ENCODE data around the gene ABCG4.

ABCG4 gene

DNA sequence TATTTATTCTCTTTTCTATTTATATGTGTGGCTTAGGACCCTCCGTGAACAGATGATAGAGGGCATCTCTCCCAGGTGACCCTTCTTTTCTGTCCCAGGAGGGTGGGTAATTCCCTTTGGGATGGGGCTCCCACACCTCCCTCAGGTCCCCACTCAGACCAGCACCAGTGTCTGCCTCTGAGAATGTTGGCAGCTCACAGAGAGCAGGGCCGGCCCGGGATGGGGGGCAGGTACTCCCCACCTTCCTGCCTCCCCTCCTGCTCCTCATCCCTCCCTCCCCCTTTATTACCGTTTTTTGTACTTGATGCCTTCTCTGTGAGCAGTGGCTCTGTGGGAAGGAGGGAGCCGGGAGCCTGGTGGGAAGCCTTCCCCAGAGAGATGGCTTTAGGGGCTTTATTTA, 32.3 kb upstream of the ABCG4 start:
- Histone ChIP-seq H2AFZ (ENCODE audit: low read length) (no peak overlapping the region), H3K9ac (ENCODE audit: low read length) (no peak overlapping the region), H3K27me3 (ENCODE audit: insufficient read depth, low read length) (no peaks in the 10 kb centered on the region), H3F3A (ENCODE audit: insufficient read depth, low read length) (no peaks in the 10 kb centered on the region), H3K79me2 (ENCODE audit: insufficient read depth, low read length) (no peaks in the 10 kb centered on the region), H3K4me3 (ENCODE audit: low read depth, low read length, poor library complexity, severe bottlenecking) (no peak overlapping the region), H3K9me3 (ENCODE audit: low read length) (no peaks in the 10 kb centered on the region), H3K9me2 (ENCODE audit: low read depth, low read length) (no peaks in the 10 kb centered on the region), H3K36me3 (ENCODE audit: insufficient read depth, low read length) (peaks cover 40% of the 10 kb centered on the region), H3K4me2 (ENCODE audit: low read length) (no peak overlapping the region), H3K27ac (ENCODE audit: low read depth, low read length, poor library complexity, severe bottlenecking) (no peak overlapping the region), H4K20me1 (ENCODE audit: insufficient read depth, low read length) (no peaks in the 10 kb centered on the region), H3K4me1 (ENCODE audit: insufficient read depth, low read length, severe bottlenecking) (peaks cover 12% of the 10 kb centered on the region)
- TF ChIP-seq EZH2 (IDR thresholded peaks at IDR 0.05; ENCODE audit: borderline replicate concordance, low read length) = no peak
- TF ChIP-seq, protein P1, sequence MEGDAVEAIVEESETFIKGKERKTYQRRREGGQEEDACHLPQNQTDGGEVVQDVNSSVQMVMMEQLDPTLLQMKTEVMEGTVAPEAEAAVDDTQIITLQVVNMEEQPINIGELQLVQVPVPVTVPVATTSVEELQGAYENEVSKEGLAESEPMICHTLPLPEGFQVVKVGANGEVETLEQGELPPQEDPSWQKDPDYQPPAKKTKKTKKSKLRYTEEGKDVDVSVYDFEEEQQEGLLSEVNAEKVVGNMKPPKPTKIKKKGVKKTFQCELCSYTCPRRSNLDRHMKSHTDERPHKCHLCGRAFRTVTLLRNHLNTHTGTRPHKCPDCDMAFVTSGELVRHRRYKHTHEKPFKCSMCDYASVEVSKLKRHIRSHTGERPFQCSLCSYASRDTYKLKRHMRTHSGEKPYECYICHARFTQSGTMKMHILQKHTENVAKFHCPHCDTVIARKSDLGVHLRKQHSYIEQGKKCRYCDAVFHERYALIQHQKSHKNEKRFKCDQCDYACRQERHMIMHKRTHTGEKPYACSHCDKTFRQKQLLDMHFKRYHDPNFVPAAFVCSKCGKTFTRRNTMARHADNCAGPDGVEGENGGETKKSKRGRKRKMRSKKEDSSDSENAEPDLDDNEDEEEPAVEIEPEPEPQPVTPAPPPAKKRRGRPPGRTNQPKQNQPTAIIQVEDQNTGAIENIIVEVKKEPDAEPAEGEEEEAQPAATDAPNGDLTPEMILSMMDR (IDR thresholded peaks at IDR 0.05; ENCODE audit: low read length) = no peak

DNA sequence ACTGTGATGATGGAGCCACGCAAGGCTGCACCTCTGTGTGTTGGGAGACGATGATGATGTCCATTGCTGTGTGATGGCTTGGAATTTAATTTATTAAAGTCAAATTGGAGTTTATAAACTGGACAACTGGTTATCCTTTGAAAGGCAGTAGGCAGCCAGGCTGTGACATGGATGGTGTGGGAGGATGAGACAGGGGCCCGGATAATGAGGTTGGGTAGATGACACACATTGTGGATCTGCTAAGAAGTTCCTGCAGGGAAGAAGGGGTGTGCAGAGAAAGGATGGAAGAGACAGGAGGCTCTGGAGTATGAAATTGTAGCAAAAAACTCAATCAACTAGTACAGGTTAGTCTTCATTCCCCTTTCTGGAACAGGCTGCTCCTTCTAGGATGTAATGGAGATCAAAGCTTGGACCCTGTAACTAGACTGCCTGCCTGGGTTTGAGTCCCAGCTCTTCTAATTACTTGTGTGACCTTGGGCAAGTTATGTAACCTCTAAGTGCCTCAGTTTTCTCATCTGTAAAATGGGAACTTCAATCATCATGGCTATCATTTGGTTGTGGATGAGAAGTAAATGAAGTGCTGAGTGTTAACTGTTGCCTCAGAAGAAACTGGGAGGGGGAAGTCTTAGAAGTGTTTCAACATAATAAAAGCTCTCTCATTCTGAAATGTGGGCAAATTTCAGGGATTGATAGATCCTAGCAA, 31.7 kb upstream of the ABCG4 start:
- H3K9me2 ChIP-seq (ENCODE audit: low read depth, low read length) = no peaks in the 10 kb centered on the region
- no peak overlapping the region for H3K4me2 ChIP-seq (ENCODE audit: low read length)
- no peak overlapping the region for H3K9ac ChIP-seq (ENCODE audit: low read length)
- H4K20me1 ChIP-seq (ENCODE audit: insufficient read depth, low read length) = no peaks in the 10 kb centered on the region
- no peak overlapping the region for H3K4me3 ChIP-seq (ENCODE audit: low read depth, low read length, poor library complexity, severe bottlenecking)
- H3K79me2 ChIP-seq (ENCODE audit: insufficient read depth, low read length) = no peaks in the 10 kb centered on the region; the same call in 1 of the 2 replicates
- no peaks in the 10 kb centered on the region for H3K27me3 ChIP-seq (ENCODE audit: insufficient read depth, low read length)
- H3K9me3 ChIP-seq (ENCODE audit: low read length) = no peaks in the 10 kb centered on the region
- H3K36me3 ChIP-seq (ENCODE audit: insufficient read depth, low read length) = peaks cover 35% of the 10 kb centered on the region
- no peak overlapping the region for H3K27ac ChIP-seq (ENCODE audit: low read depth, low read length, poor library complexity, severe bottlenecking)
- no peak for TF ChIP-seq EZH2 (IDR thresholded peaks at IDR 0.05; ENCODE audit: borderline replicate concordance, low read length)
- TF ChIP-seq, protein P1 (IDR thresholded peaks at IDR 0.05; ENCODE audit: low read length) = no peak
- no peak overlapping the region for H2AFZ ChIP-seq (ENCODE audit: low read length)
- peaks cover 15% of the 10 kb centered on the region for H3K4me1 ChIP-seq (ENCODE audit: insufficient read depth, low read length, severe bottlenecking)
- no peaks in the 10 kb centered on the region for H3F3A ChIP-seq (ENCODE audit: insufficient read depth, low read length)

DNA sequence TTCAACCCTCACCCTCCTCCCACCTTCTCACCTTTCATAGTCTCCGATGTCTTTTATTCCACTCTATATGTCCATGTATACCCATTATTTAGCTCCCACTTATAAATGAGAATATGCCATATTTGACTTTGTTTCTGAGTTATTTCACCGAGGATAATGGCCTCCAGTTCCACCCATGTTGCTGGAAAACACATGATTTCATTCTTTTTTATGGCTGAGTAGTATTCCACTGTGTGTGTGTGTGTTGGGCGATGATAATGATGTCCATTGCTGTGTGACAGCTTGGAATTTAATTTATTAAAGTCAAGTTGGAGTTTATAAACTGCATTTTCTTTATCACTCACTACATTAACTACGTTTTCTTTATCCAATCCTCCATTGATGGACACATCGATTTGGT, 30.6 kb upstream of the ABCG4 start:
- Histone ChIP-seq H3K9me2 (ENCODE audit: low read depth, low read length) (no peaks in the 10 kb centered on the region), H3K79me2 (ENCODE audit: insufficient read depth, low read length) (peaks cover 4% of the 10 kb centered on the region), H2AFZ (ENCODE audit: low read length) (no peak overlapping the region), H3K4me1 (ENCODE audit: insufficient read depth, low read length, severe bottlenecking) (peaks cover 22% of the 10 kb centered on the region), H3K27me3 (ENCODE audit: insufficient read depth, low read length) (no peaks in the 10 kb centered on the region), H4K20me1 (ENCODE audit: insufficient read depth, low read length) (no peaks in the 10 kb centered on the region), H3K36me3 (ENCODE audit: insufficient read depth, low read length) (peaks cover 27% of the 10 kb centered on the region; the same call in 1 of the 2 replicates), H3K4me2 (ENCODE audit: low read length) (no peak overlapping the region), H3K9me3 (ENCODE audit: low read length) (no peaks in the 10 kb centered on the region), H3K27ac (ENCODE audit: low read depth, low read length, poor library complexity, severe bottlenecking) (no peak overlapping the region), H3K9ac (ENCODE audit: low read length) (no peak overlapping the region), H3K4me3 (ENCODE audit: low read depth, low read length, poor library complexity, severe bottlenecking) (no peak overlapping the region), H3F3A (ENCODE audit: insufficient read depth, low read length) (no peaks in the 10 kb centered on the region)
- no peak for TF ChIP-seq EZH2 (IDR thresholded peaks at IDR 0.05; ENCODE audit: borderline replicate concordance, low read length)
- TF ChIP-seq, protein P1 (IDR thresholded peaks at IDR 0.05; ENCODE audit: low read length) = no peak
